H9 (cell line): Measurements from ENCODE around the gene SLCO3A1. TPM values are rescaled to one million over a fixed set of nuclear protein-coding genes. Genes with fewer than 3 reads are reported as not detected.

Source experiments
- DNase-seq: peaks from one replicate; pipeline ENCODE4 v3.0.0-alpha.2; 2017
- H2AFZ ChIP-seq: one replicate; pipeline ENCODE4 v1.6.1; 2013; ENCODE audit warnings: mild to moderate bottlenecking, low read length, control low read depth, moderate library complexity
- H2AK5ac ChIP-seq: 2 replicates; pipeline ENCODE4 v1.6.1; 2013; ENCODE audit warnings: low read length, control low read depth, mixed read lengths; ENCODE audit not compliant: insufficient read length
- H2BK120ac ChIP-seq: one replicate; pipeline ENCODE4 v1.6.1; 2013; ENCODE audit warnings: low read depth, mild to moderate bottlenecking, low read length, control low read depth, inconsistent platforms; ENCODE audit not compliant: poor library complexity, severe bottlenecking
- H2BK12ac ChIP-seq: 2 replicates; pipeline ENCODE4 v1.6.1; 2013; ENCODE audit warnings: low read length, control low read depth, mixed read lengths, low read depth; ENCODE audit not compliant: insufficient read length
- H2BK15ac ChIP-seq: 2 replicates; pipeline ENCODE4 v1.6.1; 2013; ENCODE audit warnings: low read depth, low read length, control low read depth
- H2BK20ac ChIP-seq: one replicate; pipeline ENCODE4 v1.6.1; 2013; ENCODE audit warnings: low read depth, mild to moderate bottlenecking, low read length, control low read depth, inconsistent platforms; ENCODE audit not compliant: poor library complexity, severe bottlenecking
- H2BK5ac ChIP-seq: 2 replicates; pipeline ENCODE4 v1.6.1; 2013; ENCODE audit warnings: low read length, control low read depth, mixed read lengths; ENCODE audit not compliant: insufficient read length
- H3K14ac ChIP-seq: 2 replicates; pipeline ENCODE4 v1.6.1; 2013; ENCODE audit warnings: low read length, control low read depth; ENCODE audit not compliant: insufficient read depth
- H3K18ac ChIP-seq: 2 replicates; pipeline ENCODE4 v1.6.1; 2013; ENCODE audit warnings: low read depth, mild to moderate bottlenecking, mixed read lengths, low read length, control low read depth; ENCODE audit not compliant: insufficient read length
- H3K23ac ChIP-seq: 2 replicates; pipeline ENCODE4 v1.6.1; 2013; ENCODE audit warnings: low read length, control low read depth, mixed read lengths, low read depth; ENCODE audit not compliant: insufficient read length
- H3K23me2 ChIP-seq: 2 replicates; pipeline ENCODE4 v1.6.1; 2013; ENCODE audit warnings: low read depth, mild to moderate bottlenecking, mixed read lengths, low read length, control low read depth; ENCODE audit not compliant: insufficient read length, poor library complexity, severe bottlenecking
- H3K27ac ChIP-seq: 2 replicates; pipeline ENCODE4 v1.5.1; 2013; ENCODE audit warnings: low read length, control low read depth, mixed read lengths, low read depth; ENCODE audit not compliant: insufficient read length
- H3K27me3 ChIP-seq: 2 replicates; pipeline ENCODE4 v1.6.1; 2013; ENCODE audit warnings: low read length, control low read depth, inconsistent platforms; ENCODE audit not compliant: insufficient read depth
- H3K4ac ChIP-seq: 2 replicates; pipeline ENCODE4 v1.6.1; 2013; ENCODE audit warnings: low read depth, mild to moderate bottlenecking, control low read depth, inconsistent platforms, low read length, moderate library complexity
- H3K4me1 ChIP-seq: 2 replicates; pipeline ENCODE4 v1.6.1; 2013; ENCODE audit warnings: low read length, control low read depth, inconsistent platforms; ENCODE audit not compliant: insufficient read depth
- H3K4me2 ChIP-seq: 2 replicates; pipeline ENCODE4 v1.6.1; 2013; ENCODE audit warnings: low read length, control low read depth, mixed read lengths; ENCODE audit not compliant: insufficient read length, insufficient read depth
- H3K56ac ChIP-seq: 2 replicates; pipeline ENCODE4 v1.6.1; 2013; ENCODE audit warnings: low read depth, mild to moderate bottlenecking, mixed read lengths, low read length, control low read depth; ENCODE audit not compliant: insufficient read length
- H3K79me1 ChIP-seq: 2 replicates; pipeline ENCODE4 v1.6.1; 2013; ENCODE audit warnings: low read depth, mild to moderate bottlenecking, moderate library complexity, low read length, control low read depth, inconsistent platforms; ENCODE audit not compliant: insufficient read depth, poor library complexity, severe bottlenecking
- H3K79me2 ChIP-seq: 2 replicates; pipeline ENCODE4 v1.6.1; 2013; ENCODE audit warnings: low read length, control low read depth, inconsistent platforms; ENCODE audit not compliant: insufficient read depth
- H3K9ac ChIP-seq: 2 replicates; pipeline ENCODE4 v1.6.1; 2013; ENCODE audit warnings: low read length, control low read depth, mixed read lengths; ENCODE audit not compliant: insufficient read length; ENCODE audit errors: extremely low read depth
- H3K9me3 ChIP-seq: one replicate; pipeline ENCODE4 v1.6.1; 2013; ENCODE audit warnings: low read depth, low read length, inconsistent platforms; ENCODE audit not compliant: control insufficient read depth
- H3T11ph ChIP-seq: one replicate; pipeline ENCODE4 v1.6.1; 2013; ENCODE audit warnings: mild to moderate bottlenecking, low read length, control low read depth, inconsistent platforms
- H4K20me1 ChIP-seq: one replicate; pipeline ENCODE4 v1.6.1; 2013; ENCODE audit not compliant: control insufficient read depth, insufficient read length, insufficient read depth
- H4K5ac ChIP-seq: 2 replicates; pipeline ENCODE4 v1.6.1; 2013; ENCODE audit warnings: low read depth, mild to moderate bottlenecking, mixed read lengths, low read length, control low read depth; ENCODE audit not compliant: insufficient read length
- H4K8ac ChIP-seq: replicated peaks from 2 replicates; pipeline ENCODE4 v1.6.1; 2013; ENCODE audit warnings: low read length, control low read depth, mixed read lengths, low read depth; ENCODE audit not compliant: insufficient read length
- H4K91ac ChIP-seq: 2 replicates; pipeline ENCODE4 v1.6.1; 2013; ENCODE audit warnings: low read depth, mild to moderate bottlenecking, moderate library complexity, mixed read lengths, low read length, control low read depth; ENCODE audit not compliant: insufficient read length
- H3K27ac Mint-ChIP-seq, 3 experiments: 2 replicates in 2 of 3; 3 replicates in 1 of 3; pipeline ENCODE4 v1.8.0; 2020 to 2021; ENCODE audit warnings: mixed read lengths in 3 of 3, mild to moderate bottlenecking in 1 of 3, moderate library complexity in 1 of 3
- H3K27me3 Mint-ChIP-seq: 2 replicates; pipeline ENCODE4 v1.8.0; 2021; ENCODE audit warnings: low read depth, mild to moderate bottlenecking, moderate library complexity, mixed read lengths
- H3K36me3 Mint-ChIP-seq, 3 experiments: 2 replicates in 2 of 3; 3 replicates in 1 of 3; pipeline ENCODE4 v1.8.0; 2020 to 2021; ENCODE audit warnings: low read depth in 3 of 3, mixed read lengths in 3 of 3; ENCODE audit not compliant: insufficient read depth in 1 of 3
- H3K4me1 Mint-ChIP-seq, 2 experiments: 2 replicates each; pipeline ENCODE4 v1.8.0; 2020; ENCODE audit warnings: mixed read lengths in 2 of 2
- H3K4me3 Mint-ChIP-seq, 2 experiments: 2 replicates in 1 of 2; 3 replicates in 1 of 2; pipeline ENCODE4 v1.8.0; 2020 to 2021; ENCODE audit warnings: mild to moderate bottlenecking in 2 of 2, mixed read lengths in 2 of 2, moderate library complexity in 1 of 2
- H3K9me3 Mint-ChIP-seq, 2 experiments: 2 replicates in 1 of 2; 3 replicates in 1 of 2; pipeline ENCODE4 v1.8.0; 2020; ENCODE audit warnings: mild to moderate bottlenecking in 2 of 2, mixed read lengths in 2 of 2, moderate library complexity in 1 of 2
- CTCF ChIP-seq: fragments of 200-600 bp; sonication (generic); conservative IDR thresholded peaks from 3 replicates; pipeline ENCODE4 v1.8.0; 2021; ENCODE audit warnings: antibody characterized with exemption, mild to moderate bottlenecking
- WGBS: extraction: QIAGEN DNeasy Blood & Tissue Kit; methylation state at CpG from one replicate; pipeline ENCODE4 v1.1.7; 2013; ENCODE audit warnings: missing lambda C conversion rate, low lambda C conversion rate, mixed read lengths; ENCODE audit not compliant: insufficient read length; ENCODE audit errors: extremely low coverage; 5-methylcytosine and 5-hydroxymethylcytosine counted together
- total RNA-seq: library from RNA; stranded (reverse); gene quantifications from 2 replicates; pipeline ENCODE4 v1.2.1, GENCODE V29; 2021

The SLCO3A1 gene
- total RNA-seq, 1 experiment from 2014 or later: 9.4 TPM

GRCh38 chr15:92143765-92144164 lies 290.3 kb downstream of the SLCO3A1 start:
- Mint-ChIP-seq H3K36me3 (peaks cover 0 to 16% (median 9%) of the 10 kb centered on the region in 3 experiments; a peak in 4 of 7 replicates), H3K27ac (peak overlapping the region in 1 of 3 experiments; percentile 66; a peak in 4 of 7 replicates), H3K4me1 (peaks cover 23 to 36% of the 10 kb centered on the region in 2 experiments), H3K27me3 (no peaks in the 10 kb centered on the region), H3K9me3 (peaks cover 0 to 5% of the 10 kb centered on the region in 2 experiments; a peak in 1 of 5 replicates), H3K4me3 (no peak overlapping the region)
- H2BK5ac ChIP-seq: no peak overlapping the region
- no peak overlapping the region for H3K56ac ChIP-seq
- no peak overlapping the region for H3K23ac ChIP-seq
- H2BK20ac ChIP-seq: no peak overlapping the region
- H3K79me2 ChIP-seq: no peaks in the 10 kb centered on the region
- no peak overlapping the region for H2BK12ac ChIP-seq
- no peaks in the 10 kb centered on the region for H4K20me1 ChIP-seq
- no peaks in the 10 kb centered on the region for H3K79me1 ChIP-seq
- H4K5ac ChIP-seq: no peak overlapping the region
- H3K9me3 ChIP-seq: no peaks in the 10 kb centered on the region
- no peak overlapping the region for H3K4ac ChIP-seq
- H4K8ac ChIP-seq: no peak overlapping the region
- H4K91ac ChIP-seq: no peak overlapping the region
- TF ChIP-seq CTCF: peak; percentile 24; the same call in 2 of the 3 replicates
- no peak overlapping the region for H2BK120ac ChIP-seq
- H3K4me1 ChIP-seq: 0 out of 2 replicates have a peak, but pooled peaks cover 4% of the 10 kb centered on the region
- no peak overlapping the region for H3K18ac ChIP-seq
- H3K27me3 ChIP-seq: no peaks in the 10 kb centered on the region
- H2BK15ac ChIP-seq: no peak overlapping the region
- no peak overlapping the region for H3T11ph ChIP-seq
- H3K27ac ChIP-seq: no peak overlapping the region
- WGBS: no CpG with 5 or more reads among the region's 16 CpGs
- DNase-seq: peak; percentile 51
- H2AK5ac ChIP-seq: no peak overlapping the region
- H3K4me2 ChIP-seq: no peak overlapping the region
- no peak overlapping the region; the same call in 1 of the 2 replicates for H3K14ac ChIP-seq
- H3K9ac ChIP-seq: no peak overlapping the region
- H3K23me2 ChIP-seq: no peaks in the 10 kb centered on the region
- no peak overlapping the region for H2AFZ ChIP-seq
